ENCODE results near the gene NOP10. TPM values are rescaled to one million over a fixed set of nuclear protein-coding genes. Genes with fewer than 3 reads are reported as not detected.

NOP10 gene
- total RNA-seq, 6 donors from 2014 or later, result 75.4 to 177 (median 104) TPM

GRCh38 chr15:34341381-34342212, 1.3 kb downstream of the NOP10 start:
- DNase-seq (no peak), ATAC-seq (ENCODE audit: low FRiP score in 2 of 2) (no peak)
- peaks cover 0 to 21% (median 1%) of the 10 kb centered on the region in 4 donors for H3K36me3 ChIP-seq
- H3K27me3 ChIP-seq, result no peaks in the 10 kb centered on the region
- WGBS, 2 donors, result 91% methylated on average over 15 of the region's 15 CpGs
- TF ChIP-seq CTCF (IDR thresholded peaks at IDR 0.05), result no peak
- TF ChIP-seq POLR2AphosphoS5 (IDR thresholded peaks at IDR 0.05), result no peak
- no peak for TF ChIP-seq POLR2A (IDR thresholded peaks at IDR 0.05)
- TF ChIP-seq EP300 (IDR thresholded peaks at IDR 0.05), result no peak
- peaks cover 17 to 28% (median 23%) of the 10 kb centered on the region in 4 donors for H3K4me1 ChIP-seq
- H3K9me3 ChIP-seq, result no peaks in the 10 kb centered on the region
- peak overlapping the region; percentile 15 to 95 (median 90) for H3K27ac ChIP-seq
- H3K4me3 ChIP-seq, result peak overlapping the region; percentile 59 to 85 (median 74)

GRCh38 chr15:34339946-34340345, 3.0 kb downstream of the NOP10 start:
- Histone ChIP-seq H3K27ac (no peak overlapping the region), H3K9me3 (no peaks in the 10 kb centered on the region), H3K27me3 (no peaks in the 10 kb centered on the region), H3K4me1 (peaks cover 31 to 45% (median 35%) of the 10 kb centered on the region in 4 donors), H3K36me3 (peaks cover 0 to 21% (median 1%) of the 10 kb centered on the region in 4 donors), H3K4me3 (no peak overlapping the region)
- ATAC-seq (ENCODE audit: low FRiP score in 2 of 2), result no peak
- TF ChIP-seq POLR2A (IDR thresholded peaks at IDR 0.05), result no peak
- TF ChIP-seq CTCF (IDR thresholded peaks at IDR 0.05), result no peak
- TF ChIP-seq POLR2AphosphoS5 (IDR thresholded peaks at IDR 0.05), result no peak
- no peak for TF ChIP-seq EP300 (IDR thresholded peaks at IDR 0.05)
- no peak for DNase-seq
- 97 to 98% methylated on average over 3 of the region's 3 CpGs for WGBS, 2 donors

- peaks cover 30 to 60% (median 42%) of the 10 kb centered on the region in 4 donors for H3K4me1 ChIP-seq
- TF ChIP-seq EP300 (IDR thresholded peaks at IDR 0.05) (no peak), POLR2A (IDR thresholded peaks at IDR 0.05) (no peak), CTCF (IDR thresholded peaks at IDR 0.05) (no peak), POLR2AphosphoS5 (IDR thresholded peaks at IDR 0.05) (no peak)
- no peaks in the 10 kb centered on the region for H3K27me3 ChIP-seq
- WGBS, 2 donors, result 81 to 86% methylated on average over 16 of the region's 16 CpGs
- DNase-seq (no peak), ATAC-seq (ENCODE audit: low FRiP score in 2 of 2) (no peak)
- peaks cover 0 to 21% (median 1%) of the 10 kb centered on the region in 4 donors for H3K36me3 ChIP-seq
- peak overlapping the region in 3 of 4 donors; percentile 91 to 97 (median 96) for H3K27ac ChIP-seq
- H3K4me3 ChIP-seq, result peak overlapping the region in 3 of 4 donors; percentile 90 to 98 (median 96)
- no peaks in the 10 kb centered on the region for H3K9me3 ChIP-seq
Measured at GRCh38 chr15:34338347-34338746, 4.6 kb downstream of the NOP10 start.

- H3K4me3 ChIP-seq, result peak within 1 kb of the TSS; percentile 90 to 98 (median 97)
- H3K4me1 ChIP-seq, result peaks cover 29 to 60% (median 43%) of the 10 kb centered on the region in 4 donors
- H3K36me3 ChIP-seq, result peaks cover 0 to 21% (median 1%) of the 10 kb centered on the region in 4 donors
- TF ChIP-seq POLR2AphosphoS5 (IDR thresholded peaks at IDR 0.05) (peak; percentile 77 to 85), POLR2A (IDR thresholded peaks at IDR 0.05) (peak in 3 of 4 donors; percentile 76 to 96 (median 87)), CTCF (IDR thresholded peaks at IDR 0.05) (peak in 2 of 6 experiments; percentile 7 to 25), EP300 (IDR thresholded peaks at IDR 0.05) (no peak)
- H3K27me3 ChIP-seq, result no peaks in the 10 kb centered on the region
- ATAC-seq (ENCODE audit: low FRiP score in 2 of 2), result peak; percentile 96 to 98
- H3K9me3 ChIP-seq, result no peaks in the 10 kb centered on the region
- WGBS, 2 donors, result 0 to 1% methylated on average over 8 to 49 of the region's 78 CpGs
- DNase-seq, result peak; percentile 94 to 98
- H3K27ac ChIP-seq, result peak within 1 kb of the TSS; percentile 91 to 97 (median 94)
Measured at GRCh38 chr15:34337557-34338306, 5.2 kb downstream of the NOP10 start, which contains the start of gene SLC12A6. Gene SLC12A6 (minus strand): TSS chr15:34337781. CDS start chr15:34336680, 1,101 bp downstream.

Data from upper lobe of left lung (tissue), 6 donors.